ENCODE measurements around the gene LANCL2. TPM values are rescaled to one million over a fixed set of nuclear protein-coding genes. Genes with fewer than 3 reads are reported as not detected.
A peak's percentile ranks its signal among the peaks of the same experiment; 100 is the strongest.

The LANCL2 gene, protein sequence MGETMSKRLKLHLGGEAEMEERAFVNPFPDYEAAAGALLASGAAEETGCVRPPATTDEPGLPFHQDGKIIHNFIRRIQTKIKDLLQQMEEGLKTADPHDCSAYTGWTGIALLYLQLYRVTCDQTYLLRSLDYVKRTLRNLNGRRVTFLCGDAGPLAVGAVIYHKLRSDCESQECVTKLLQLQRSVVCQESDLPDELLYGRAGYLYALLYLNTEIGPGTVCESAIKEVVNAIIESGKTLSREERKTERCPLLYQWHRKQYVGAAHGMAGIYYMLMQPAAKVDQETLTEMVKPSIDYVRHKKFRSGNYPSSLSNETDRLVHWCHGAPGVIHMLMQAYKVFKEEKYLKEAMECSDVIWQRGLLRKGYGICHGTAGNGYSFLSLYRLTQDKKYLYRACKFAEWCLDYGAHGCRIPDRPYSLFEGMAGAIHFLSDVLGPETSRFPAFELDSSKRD
- 17.8 and 21.5 TPM in 2 replicates for total RNA-seq

DNA sequence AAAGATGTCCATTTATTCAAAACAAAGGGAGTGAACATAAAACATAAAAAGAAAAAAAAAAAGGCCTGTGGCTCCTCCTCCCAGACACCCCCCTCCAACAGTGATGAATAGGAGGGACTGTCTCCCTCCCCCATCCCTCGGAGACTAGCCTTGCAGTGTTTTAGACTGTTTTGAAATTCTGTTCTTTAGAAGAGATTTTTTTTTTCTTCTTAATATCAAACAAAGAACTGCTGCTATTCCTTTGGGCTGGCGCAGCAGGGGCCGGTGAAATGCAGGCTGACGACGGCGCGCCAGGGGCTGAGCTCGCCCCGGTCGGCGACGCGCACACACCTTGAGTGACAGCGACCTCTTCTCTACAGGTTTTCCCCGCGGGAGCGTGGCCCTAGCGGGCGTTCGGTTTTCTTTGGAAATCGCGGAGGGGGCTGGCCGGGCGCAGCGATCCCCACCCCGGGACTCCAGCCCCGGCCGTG, at the start of gene LANCL2:
Gene LANCL2, plus strand, starts transcription at position 133 of the 470 bp plus-strand sequence. CDS start 689 bp downstream, outside the sequence.
- H3K27me3 Mint-ChIP-seq, result no peaks in the 10 kb centered on the region
- intact Hi-C loops (cut with micrococcal nuclease), result loop anchor here (1.0 to 5.0 kb wide), 10 partner anchors 50 to 741 kb away; partner anchors contain the start of genes CCT6A, CHCHD2, NIPSNAP2 and PSPH
- POLR2A ChIA-PET, result interaction anchor here (0.6 to 3.1 kb wide), 17 partner anchors 9 to 741 kb away, joined by 3 to 34 read pairs (median 5); partner anchors contain the start of genes CCT6A, CHCHD2, NIPSNAP2 and PSPH
- H3K4me1 Mint-ChIP-seq, result peaks cover 24% of the 10 kb centered on the region
- TF ChIP-seq CTCF (IDR thresholded peaks at IDR 0.05), result no peak
- H3K27ac Mint-ChIP-seq, result peak within 1 kb of the TSS; percentile 96
- peaks cover 6% of the 10 kb centered on the region for H3K36me3 Mint-ChIP-seq (ENCODE audit: low read depth)
- H3K4me3 Mint-ChIP-seq, result peak within 1 kb of the TSS; percentile 94
- CTCF ChIA-PET, result interaction anchor here (0.9 kb wide), 2 partner anchors 50 to 85 kb away, joined by 3 read pairs; no protein-coding TSS in a partner anchor
- H3K9me3 Mint-ChIP-seq, result no peaks in the 10 kb centered on the region
- ATAC-seq (ENCODE audit: low read depth) (peak; percentile 13), DNase-seq (no peak)

GRCh38 chr7:55325371-55325792, 39.8 kb upstream of the LANCL2 start:
- no peaks in the 10 kb centered on the region for H3K36me3 Mint-ChIP-seq (ENCODE audit: low read depth)
- no peak overlapping the region for H3K27ac Mint-ChIP-seq
- H3K9me3 Mint-ChIP-seq, result peaks cover 7% of the 10 kb centered on the region
- ATAC-seq (ENCODE audit: low read depth) (no peak), DNase-seq (no peak)
- ChIA-PET CTCF (no interaction called here), POLR2A (no interaction called here)
- H3K27me3 Mint-ChIP-seq, result peaks cover 3% of the 10 kb centered on the region
- TF ChIP-seq CTCF (IDR thresholded peaks at IDR 0.05), result no peak
- no peaks in the 10 kb centered on the region for H3K4me1 Mint-ChIP-seq
- intact Hi-C loops (cut with micrococcal nuclease), result no loop called here
- H3K4me3 Mint-ChIP-seq, result no peak overlapping the region

DNA sequence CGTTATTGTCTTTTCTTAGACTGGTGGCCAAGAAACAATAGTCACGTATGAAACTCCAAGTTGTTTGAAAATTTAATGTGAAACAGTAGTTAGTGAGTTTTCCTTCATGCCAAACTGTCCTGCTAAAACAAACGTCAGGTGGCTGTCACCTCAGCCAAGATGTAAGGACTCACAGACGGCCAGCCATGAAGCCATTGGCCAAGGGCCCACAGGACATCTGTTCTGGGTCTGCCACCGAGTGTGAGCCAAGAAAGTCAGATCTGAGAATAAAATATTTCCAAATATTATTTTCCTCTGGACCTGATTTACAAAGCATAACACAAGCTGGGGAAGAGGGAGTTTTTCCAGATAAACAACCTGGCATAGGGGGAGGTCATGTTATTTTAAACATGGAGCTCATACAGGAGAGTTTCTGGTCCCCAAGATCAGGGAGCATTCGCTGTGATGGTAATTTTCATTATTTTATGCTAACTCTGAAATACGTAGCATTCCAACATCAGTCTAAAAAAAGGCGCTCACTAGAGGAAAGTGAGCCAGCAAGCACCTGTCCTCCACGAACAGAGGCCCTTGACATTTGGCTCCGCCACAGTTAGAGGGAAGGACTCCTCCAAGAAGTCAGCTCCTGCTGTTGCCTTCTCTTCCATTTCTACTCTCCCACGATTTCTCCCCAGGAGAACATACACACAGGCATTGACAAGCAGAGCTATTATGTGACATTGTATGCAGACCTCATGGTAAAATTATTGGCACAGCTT, 38.9 kb upstream of the LANCL2 start:
- Mint-ChIP-seq H3K9me3 (peaks cover 7% of the 10 kb centered on the region), H3K27me3 (peaks cover 3% of the 10 kb centered on the region), H3K4me3 (no peak overlapping the region), H3K36me3 (ENCODE audit: low read depth) (no peaks in the 10 kb centered on the region), H3K4me1 (no peaks in the 10 kb centered on the region), H3K27ac (no peak overlapping the region)
- CTCF ChIA-PET, result no interaction called here
- TF ChIP-seq CTCF (IDR thresholded peaks at IDR 0.05), result no peak
- DNase-seq (no peak), ATAC-seq (ENCODE audit: low read depth) (no peak)
- intact Hi-C loops (cut with micrococcal nuclease), result no loop called here
- POLR2A ChIA-PET, result no interaction called here

- ATAC-seq (ENCODE audit: low read depth) (no peak), DNase-seq (no peak)
- ChIA-PET POLR2A (no interaction called here), CTCF (no interaction called here)
- Mint-ChIP-seq H3K27me3 (peaks cover 3% of the 10 kb centered on the region), H3K9me3 (peaks cover 2% of the 10 kb centered on the region), H3K4me3 (no peak overlapping the region), H3K27ac (no peak overlapping the region), H3K4me1 (no peaks in the 10 kb centered on the region), H3K36me3 (ENCODE audit: low read depth) (no peaks in the 10 kb centered on the region)
- intact Hi-C loops (cut with micrococcal nuclease), result no loop called here
- TF ChIP-seq CTCF (IDR thresholded peaks at IDR 0.05), result no peak
Observed at GRCh38 chr7:55326945-55327626, 38.1 kb upstream of the LANCL2 start.

Measured in activated B cell treated with CpG ODN at 0.5 μM for 24 hours (primary cell).